NCI-H1694 (cell line): ENCODE data around the gene EMC6.

Experiments used
- DNase-seq: peaks from one replicate; lab custom pipeline; 2025; lab: John Stamatoyannopoulos, UW

Gene EMC6

DNA sequence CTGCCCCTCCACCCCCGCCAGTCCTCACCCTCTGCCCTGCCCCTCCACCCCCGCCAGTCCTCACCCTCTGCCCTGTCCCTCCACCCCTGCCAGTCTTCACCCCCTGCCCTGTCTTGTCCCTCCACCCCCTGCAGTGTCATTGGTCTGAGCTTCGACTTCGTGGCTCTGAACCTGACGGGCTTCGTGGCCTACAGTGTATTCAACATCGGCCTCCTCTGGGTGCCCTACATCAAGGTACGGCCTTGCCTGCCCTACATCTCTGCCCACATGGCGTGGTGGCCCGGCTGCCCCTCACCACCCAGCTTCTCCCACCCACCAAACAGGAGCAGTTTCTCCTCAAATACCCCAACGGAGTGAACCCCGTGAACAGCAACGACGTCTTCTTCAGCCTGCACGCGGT lies 12.3 kb upstream of the EMC6 start:
- no peak for DNase-seq

DNA sequence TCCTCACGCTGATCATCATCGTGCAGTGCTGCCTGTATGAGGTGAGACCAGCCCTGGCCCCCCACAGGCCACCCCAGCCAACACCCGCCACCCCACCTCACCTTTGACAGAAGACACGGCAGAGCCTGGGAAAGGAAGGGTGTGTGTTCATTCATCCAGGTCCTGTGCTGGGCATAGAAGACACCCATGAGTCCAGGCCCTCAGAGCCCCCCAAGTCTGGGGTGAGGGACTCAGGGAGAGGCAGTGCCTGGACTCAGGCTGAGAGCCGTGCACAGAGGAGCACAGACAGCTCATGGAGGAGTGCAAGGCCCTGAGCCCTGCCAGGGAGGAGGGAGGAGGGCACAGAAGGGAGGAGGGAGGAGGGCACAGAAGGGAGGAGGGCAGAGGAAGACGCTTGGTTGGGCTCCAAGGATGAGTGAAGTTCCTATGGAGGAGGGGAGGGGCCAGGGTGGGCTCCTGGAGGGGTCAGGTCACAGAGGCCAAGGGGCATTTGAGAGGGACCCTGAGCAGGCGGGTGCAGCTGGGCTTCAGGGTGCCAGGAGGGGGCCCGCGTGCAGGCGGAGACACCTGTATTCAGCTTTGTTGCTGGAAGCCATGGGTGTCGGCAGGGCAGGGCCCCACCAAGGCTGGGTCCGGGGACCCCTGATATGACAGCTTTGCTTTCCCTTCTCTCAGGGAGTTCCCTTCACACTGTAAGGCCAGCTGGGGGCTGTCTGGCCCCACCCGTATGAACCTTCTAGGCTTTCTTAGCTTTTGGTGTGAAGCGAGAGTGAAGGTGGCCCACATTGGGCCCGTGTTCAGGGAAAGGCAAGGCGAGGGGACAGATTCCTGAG lies 11.6 kb upstream of the EMC6 start:
- no peak for DNase-seq

DNA sequence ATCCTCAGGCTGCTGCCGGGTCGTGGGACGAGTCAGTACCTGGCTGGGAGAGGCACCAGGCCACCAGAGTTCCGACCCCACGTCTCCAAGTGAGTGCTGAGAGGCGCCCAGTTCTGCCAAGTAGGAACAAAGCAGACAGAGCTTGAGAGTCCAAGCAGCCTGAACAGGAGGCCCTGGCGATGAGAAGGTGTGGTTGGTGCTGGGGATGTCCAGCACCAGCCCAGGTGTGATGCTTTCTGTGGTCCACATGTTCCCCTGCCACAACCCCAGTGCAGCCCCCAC lies 11.1 kb upstream of the EMC6 start:
- DNase-seq = no peak

DNA sequence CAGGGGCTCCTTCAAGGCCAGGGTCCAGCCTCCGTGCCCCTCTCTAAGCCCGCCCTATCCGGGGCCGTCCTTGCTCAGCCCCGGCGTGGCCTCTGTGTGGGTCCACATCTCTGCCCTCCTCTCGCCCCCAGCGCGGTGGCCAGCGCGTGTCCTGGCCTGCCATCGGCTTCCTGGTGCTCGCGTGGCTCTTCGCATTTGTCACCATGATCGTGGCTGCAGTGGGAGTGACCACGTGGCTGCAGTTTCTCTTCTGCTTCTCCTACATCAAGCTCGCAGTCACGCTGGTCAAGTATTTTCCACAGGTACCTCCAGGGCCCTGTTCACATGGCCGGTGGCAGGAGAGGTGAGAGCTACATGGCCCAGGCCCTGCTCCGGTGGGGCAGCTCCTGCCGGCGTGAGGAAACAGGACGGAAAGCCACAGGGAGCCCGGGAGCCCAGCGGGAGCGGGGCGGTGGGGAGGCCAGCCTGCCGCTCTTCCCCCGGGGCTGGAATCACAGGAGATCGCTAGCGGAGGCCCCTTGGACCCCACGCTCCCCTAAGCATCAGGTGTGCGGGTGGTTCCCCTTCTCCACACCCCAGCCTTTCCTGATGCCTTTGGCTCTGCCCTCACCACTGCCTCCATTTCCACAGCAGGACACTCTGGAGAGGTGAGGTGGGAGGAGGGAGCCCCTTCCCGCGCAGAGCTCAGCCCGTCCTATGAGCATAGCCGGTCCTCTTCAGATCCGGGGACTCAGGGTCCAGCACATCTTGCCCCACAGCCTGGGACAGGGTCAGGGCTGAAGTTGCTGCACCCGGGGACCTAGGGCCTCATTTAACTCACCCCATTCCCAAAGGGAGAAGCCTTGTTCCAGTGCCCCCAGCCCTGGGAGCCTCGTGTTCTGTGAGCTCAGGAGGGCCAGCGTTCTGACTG lies 10.5 kb upstream of the EMC6 start:
- DNase-seq = no peak

DNA sequence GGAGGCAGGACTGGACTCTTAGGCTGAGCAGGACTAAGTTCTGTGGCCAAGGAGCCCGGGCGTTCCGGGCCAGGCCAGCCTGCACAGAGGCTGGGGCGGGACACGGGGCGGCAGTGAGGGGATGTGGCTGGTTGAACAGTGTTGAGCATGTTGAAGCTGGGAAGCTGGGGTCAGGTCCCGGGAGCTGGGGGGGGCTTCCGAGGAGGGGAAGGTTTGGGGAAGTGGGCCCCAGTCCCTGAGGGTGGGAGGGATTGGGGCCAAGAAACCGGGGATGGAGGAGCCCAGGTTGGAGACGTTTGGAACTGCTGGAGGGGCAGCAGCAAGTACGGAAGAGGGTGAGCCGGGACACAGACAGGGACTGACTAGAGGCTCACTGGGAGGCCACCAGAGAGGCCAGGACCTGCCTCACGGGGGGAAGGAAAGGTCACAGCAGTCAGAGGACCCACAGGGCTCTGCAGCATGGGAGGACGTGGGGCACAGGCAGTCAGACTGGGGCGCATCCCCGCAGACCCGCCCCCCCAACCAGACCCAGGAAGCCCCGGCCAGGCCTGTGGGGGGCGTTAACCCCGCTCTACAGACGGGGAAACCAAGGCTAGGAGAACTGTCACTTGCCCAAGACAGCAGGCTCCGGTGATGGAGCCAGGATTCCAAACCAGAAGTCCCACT lies 9.7 kb upstream of the EMC6 start:
- DNase-seq = no peak

DNA sequence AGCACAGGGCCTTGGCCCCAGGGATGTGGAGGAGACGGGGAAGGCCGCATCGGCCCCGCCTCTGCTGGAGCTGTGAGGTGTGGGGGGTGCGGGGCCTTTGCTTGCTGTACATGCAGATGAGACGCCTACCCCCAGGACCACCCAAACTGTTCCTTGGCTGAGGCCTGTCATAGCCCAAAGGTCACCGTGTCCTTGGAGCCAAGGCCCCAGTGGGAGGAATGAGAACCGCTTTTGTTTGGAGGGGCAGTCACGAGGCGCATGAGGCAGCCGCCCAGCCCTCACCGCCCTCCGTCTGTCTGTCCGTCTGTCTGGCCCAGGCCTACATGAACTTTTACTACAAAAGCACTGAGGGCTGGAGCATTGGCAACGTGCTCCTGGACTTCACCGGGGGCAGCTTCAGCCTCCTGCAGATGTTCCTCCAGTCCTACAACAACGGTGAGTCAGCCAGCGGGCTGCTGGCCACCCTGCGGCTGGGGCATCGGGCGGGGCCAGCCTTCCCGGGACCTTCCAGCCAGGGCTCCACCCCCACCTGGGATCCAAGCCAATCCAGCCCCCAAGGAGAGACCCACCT lies 9.0 kb upstream of the EMC6 start:
- DNase-seq = no peak

DNA sequence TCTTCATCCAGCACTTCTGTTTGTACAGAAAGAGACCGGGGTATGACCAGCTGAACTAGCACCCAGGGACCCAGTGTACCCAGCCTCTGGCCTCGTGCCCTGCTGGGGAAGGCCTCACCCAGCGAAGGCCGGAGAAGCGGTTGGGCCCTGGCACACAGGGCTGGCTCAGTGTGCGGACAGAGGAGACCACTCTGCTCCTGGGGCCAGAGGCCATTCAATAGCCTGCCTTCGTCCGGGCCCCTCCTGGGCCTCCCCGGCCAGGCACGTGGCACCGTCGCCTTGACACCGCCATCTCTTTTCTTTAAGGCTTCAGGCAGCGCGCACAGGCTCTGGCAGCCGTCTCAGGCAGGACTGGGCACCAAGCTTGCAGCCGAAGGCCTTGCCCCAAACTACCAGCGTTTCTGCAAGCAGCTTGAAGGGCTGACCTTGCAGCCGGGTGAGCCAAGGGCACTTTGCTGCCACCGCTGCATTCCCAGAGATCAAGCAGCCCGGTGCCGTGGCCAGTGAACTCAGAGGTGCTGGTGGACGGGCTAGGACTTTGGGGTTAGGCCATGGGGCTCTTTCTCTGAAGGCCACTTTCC lies 8.2 kb upstream of the EMC6 start:
- DNase-seq = no peak

DNA sequence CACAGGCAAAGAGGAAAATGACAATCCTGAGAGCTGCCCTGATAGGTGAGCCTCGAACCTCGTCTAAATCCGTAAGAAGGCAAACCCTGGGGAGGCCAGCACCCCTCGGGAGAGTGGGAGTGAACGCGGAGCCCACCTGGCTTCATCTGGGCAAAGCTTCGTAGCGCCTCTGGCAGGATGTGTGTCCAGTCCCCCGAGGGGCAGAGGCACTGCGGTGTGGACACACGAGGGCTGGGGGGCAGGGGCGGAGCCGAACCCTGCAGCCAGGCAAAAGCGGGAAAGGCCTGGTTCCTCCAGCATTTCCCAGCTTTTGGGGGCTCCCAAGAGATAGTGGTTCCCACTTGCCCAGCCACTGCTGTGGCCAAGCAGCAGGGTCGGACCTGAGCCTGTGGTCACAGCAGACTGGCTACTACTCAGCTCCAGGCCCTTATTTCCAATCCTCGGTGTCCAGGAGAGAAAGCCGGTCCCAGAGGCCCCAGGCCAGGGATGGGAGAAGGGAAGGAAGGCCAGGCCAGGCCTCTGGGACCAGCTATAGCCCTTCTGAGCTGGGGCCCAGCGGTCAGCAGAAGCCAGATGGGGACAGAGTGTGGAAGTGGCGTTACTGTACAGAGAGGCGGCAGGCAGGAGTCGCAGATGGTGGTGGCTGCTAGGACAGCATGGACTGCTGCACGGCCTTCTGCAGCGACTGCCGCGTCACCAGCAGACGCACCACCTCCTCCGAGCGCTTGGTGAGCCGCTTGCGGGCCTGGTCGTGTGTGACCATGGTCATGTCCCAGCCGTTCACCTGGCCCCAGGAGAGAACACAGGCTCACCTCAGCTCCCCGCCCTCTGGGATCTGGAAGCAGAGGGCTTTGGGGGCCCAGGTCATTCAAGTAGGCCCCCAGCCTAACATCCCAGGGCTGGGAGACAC lies 5.3 kb upstream of the EMC6 start:
- DNase-seq = no peak

DNA sequence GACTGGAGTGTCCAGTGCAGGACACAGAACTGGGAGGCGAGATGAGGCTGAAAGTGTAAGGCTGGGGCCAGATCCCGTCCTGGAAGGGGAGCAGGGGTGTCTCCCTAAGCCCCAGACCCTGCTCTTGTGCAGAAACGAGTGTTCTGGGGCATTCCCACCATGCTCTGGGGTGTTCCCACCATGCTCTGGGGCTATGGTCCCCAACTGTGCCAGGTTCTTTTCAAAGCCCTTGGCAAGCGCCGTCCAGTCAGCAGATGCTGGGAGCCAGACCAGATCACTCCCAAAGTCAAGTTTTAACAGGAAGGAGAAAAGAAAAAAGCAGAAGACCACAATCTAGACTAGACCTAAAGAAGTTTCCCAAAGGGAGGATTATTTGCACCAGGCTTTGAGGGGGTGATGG lies 2.8 kb upstream of the EMC6 start:
- no peak for DNase-seq

DNA sequence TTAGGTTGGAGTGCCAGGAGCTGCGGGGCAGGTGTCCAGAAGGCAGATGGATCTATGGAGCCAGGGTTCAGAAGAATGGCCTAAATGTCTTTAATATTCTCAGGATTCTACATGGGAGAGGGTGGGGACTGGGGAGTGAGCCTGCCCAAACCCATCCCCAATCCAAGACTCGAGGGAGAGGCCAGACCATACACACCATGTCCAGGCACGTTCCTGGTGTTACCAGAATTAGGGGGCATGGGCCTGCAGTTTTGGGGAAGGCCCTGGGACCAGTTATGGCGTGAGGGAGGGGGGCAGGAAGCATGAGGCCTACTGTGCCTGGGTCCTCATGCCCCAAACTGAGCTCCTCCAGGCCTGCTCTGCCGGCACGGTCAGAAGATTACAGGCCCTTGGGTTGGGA lies 2.1 kb upstream of the EMC6 start:
- DNase-seq = no peak

DNA sequence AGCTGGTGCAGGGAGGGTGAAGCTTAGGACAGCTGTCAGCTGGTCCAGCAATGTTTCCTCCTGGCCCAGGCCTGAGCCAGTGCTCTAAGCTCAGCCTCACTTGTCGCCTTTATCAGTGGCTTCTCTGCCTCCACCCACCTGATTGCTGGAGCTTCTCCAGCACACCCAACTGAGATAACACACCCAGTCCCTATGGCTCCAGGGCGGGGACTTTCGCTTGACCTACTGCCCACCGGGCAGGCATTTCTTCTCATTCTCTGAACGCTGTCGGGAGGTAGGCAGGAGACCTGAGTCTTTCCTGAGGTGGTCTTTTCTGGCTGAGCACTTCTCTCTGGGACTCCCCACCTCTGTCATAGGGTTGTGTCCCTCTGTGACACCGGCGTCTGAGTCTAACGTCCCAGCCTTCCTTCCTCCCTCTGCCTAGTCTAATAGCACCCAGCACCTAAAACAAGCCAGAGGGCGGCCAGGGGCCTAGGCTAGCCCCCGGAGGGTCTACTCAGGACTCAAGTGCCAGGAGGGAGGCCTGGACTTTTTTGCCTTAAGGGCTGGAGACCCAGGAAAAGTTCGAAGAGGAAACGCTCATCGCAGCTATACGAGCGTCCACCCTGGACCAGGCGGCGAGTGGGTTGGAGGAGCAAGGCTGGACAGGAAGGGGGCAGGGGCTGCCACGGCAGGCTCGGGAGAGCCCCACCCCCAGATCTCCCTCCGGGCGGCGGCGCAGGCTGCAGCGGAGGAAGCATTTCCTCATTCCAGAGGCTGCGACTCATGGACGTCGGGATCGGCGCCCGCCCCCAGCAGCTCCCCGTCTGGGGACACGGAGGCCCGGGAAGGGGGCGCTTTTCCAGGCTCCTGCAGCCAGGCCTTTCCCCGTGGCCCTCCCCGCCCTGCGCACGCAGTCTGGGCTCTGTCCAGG lies 990 bp upstream of the EMC6 start:
- peak; percentile 23 for DNase-seq

DNA sequence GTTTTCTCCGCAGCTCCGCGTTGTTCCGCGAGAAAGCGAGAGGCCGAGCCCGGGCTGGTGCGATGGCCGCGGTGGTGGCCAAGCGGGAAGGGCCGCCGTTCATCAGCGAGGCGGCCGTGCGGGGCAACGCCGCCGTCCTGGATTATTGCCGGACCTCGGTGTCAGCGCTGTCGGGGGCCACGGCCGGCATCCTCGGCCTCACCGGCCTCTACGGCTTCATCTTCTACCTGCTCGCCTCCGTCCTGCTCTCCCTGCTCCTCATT lies 404 bp downstream of the EMC6 start:
- DNase-seq = no peak

DNA sequence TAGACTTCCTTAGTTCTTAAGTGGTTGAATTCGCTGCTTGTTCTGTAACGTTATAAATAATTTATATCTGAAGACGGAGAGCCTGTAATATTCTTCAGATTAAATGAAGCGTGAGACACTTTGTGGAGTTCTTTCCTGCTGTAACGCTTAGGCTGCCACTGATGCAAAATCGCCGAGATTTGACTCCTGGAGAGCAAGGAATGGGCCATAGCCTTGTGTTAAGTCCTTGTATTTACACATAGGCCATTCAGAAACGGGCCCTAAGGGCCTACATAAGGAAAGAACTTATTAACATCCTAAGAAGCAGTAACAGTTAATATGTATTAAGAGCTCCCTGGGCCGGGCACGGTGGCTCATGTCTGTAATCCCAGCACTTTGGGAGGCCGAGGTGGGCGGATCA lies 936 bp downstream of the EMC6 start:
- no peak for DNase-seq

DNA sequence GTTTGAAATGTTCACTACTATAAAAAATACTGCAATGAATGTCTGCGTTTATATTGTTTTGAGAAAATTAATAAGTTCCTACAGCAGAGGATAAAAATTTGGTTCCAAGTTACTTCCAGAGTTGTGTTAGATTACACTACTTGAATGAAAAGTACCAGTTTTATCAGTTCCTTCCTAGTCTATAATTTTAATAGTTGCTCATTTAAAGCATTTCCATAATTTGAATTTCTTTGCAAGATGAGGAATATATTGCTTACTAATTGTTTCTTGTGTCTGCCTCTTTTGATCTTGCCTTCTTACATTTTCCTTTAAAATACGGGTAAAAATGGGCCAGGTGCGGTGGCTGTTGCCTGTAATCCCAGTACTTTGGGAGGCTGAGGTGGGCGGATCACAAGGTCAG lies 4.0 kb downstream of the EMC6 start:
- DNase-seq = no peak

DNA sequence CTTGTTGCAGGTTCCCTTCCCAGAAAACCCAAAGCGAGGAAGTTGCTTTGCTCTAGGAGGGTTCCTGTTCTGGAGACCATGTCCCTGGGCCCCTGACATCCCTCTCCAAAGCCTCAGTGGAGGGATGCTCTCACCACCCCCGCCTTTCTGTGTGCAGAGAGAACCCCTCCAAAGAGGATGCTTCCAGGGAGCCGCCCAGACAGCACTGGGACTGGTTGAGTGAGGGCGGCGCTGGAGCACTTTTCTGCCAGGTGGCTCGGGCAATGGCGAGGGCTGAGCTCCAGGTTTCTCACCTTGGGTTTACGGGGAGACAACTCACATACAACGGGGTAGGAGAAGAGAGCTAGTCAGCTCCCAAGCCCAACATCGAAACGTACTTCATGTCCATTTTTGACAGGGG lies 7.3 kb downstream of the EMC6 start:
- no peak for DNase-seq

DNA sequence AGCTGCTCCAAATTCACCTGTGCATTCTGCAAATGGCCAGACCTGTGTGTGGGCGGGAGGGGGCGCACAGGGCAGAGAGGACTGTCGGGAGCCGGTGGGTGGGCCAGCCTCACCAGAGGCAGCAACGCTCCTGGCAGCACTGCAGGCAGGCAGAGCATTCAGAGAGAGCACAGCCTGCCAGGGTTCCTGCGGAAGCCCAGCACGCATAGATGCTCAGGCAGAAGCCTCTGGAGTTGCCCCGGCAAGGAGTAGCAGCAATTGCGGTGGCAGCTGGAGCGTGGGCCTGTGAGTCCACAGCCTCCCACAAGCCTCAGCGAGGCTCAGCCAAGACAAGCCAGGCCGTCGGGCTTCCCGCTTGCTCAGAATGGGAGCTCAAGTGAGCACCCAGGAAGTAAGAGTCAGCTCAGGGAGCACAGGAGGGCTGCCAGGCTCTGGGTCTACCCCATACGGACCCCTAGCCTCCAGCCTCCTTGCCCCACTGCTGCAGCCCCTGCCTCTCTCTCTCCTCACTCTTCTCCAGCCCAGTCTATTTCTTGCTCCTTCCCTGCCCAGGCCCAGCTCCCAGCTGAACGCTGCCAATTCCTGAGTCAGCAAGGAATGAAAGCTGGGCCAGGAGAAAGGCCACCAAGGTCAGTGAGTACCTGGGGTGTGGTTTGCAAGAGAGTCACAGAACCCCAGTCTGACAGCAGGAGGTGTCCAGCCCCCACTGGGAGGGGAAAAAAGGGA lies 9.6 kb downstream of the EMC6 start:
- no peak for DNase-seq

DNA sequence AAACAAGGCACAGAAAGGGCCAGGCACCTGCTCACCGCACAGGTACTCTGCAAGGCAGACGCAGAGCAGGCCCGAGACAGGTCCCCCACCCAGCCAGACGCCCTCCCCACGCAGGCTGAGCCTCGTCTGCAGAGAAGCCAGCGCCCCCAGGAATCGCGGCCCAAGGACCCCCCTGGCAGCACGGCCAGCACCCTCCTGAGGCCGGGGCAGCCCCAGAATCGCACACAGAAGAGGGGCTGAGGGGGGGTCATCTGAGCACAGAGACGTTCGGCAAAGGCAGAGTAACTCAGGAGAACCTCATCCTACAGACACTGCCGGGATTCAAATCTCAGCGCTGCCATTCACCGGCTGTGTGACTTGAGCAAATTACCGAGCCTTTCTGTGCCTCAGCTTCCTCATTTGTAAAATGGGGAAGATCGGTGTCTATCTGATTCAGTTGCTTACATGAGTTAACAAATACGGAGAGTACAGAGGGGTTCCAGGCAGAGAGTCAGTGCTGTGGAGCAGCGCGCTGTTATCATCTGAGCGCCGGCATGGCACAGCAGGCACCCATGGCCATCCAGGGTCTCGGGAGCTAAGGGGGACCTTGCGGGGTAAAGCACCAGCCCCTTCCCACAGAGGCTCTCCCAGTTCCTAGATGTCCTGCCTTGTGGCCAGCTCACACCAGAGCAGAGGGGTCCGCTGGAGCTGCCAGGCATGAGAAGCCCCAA lies 10.4 kb downstream of the EMC6 start:
- DNase-seq = no peak

DNA sequence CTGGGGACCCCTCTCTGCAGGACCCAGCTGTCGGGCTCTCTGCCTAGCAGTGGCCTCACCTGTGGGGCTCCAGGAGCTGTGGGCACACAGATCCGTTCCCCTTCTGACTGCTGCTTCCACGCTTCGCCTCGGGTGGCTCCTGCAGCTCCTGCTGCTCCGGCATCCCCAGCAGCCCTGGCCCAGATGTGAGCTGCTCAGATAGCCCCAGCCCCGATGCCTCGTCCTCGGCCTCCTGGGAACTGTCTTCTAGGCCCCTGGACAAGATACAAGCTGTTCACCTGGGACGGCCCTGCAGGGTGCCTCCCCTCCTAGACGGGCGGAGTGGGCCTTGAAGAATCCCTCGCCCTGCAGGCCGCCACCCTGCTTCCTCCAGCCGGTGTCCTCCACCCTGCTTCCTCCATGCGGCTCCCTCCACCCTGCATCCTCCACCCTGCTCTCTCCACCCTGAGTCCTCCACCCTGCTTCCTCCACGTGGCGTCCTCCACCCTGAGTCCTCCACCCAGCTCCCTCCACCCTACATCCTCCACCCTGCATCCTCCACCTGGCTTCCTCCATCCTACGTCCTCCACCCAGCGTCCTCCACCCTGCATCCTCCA lies 11.0 kb downstream of the EMC6 start:
- DNase-seq = no peak

DNA sequence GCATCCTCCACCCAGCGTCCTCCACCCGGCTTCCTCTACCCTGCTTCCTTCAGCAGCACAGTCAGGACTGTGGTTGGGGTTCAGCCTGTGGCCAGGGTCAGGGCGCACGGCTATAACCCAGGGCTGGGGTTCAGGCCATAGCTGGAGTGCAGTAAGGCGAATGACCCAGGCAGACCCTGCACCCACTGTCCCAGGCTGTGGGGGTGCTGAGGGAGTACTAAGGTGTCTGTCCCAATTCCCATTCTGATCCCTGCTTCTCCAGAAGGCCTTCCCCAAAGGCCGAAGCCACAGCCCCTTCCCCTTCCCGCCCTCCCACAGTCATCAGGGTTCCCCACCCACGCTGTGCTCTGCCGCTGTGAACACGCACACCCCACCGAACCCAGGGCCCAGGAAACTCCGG lies 12.4 kb downstream of the EMC6 start:
- no peak for DNase-seq
